Inflammatory macrophage treated with lipopolysaccharide for 4 hours (primary cell): ENCODE measurements around the gene MYO1D.
"Not testable (repeated sequence)": the region's sequence is repeated elsewhere in the genome, so short reads cannot be mapped to it uniquely, and the experiment has no call there.

Source experiments
- DNase-seq: peaks from one replicate; pipeline ENCODE4 v3.0.0-alpha.2; 2020

Gene MYO1D

GRCh38 chr17:32720671-32721070 is 156.3 kb downstream of the MYO1D start:
- no peak for DNase-seq

- no peak for DNase-seq
These were observed 157.2 kb downstream of the MYO1D start for GRCh38 chr17:32719689-32720088.

GRCh38 chr17:32714922-32715321 is 162.0 kb downstream of the MYO1D start:
- not testable (repeated sequence) for DNase-seq

DNA sequence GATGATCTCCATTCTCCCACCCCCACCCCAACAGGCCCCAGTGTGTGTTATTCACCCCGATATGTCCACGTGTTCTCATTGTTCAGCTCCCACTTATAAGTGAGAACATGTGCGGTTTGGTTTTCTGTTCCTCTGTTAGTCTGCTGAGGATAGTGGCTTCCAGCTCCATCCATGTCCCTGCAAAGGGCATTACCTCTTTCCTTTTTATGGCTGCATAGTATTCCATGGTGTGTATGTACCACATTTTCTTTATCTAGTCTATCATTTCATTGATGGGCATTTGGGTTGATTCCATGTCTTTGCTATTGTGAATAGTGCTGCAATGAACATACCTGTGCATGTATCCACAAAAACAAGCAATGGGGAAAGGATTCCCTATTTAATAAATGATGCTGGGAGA is 162.7 kb downstream of the MYO1D start:
- DNase-seq, result not testable (repeated sequence)

DNA sequence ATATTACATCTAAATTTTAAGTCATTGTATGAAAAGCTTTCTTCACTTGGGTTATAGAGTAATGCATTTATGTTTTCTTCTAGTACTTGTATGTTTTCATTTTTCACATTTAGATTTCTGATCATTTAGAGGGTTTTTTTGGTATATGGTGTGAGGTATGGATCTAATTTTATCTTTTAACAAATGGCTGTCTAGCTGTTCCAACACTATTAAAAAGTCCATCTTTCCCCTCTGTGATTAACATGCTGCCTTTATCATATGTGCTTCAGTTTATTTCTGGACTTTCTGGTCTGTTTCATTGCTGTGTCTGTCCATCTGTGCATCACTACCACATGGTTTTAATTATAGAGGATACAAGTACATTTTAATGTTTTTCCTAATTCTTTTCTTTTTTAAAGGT is 163.8 kb downstream of the MYO1D start:
- DNase-seq, result no peak

DNA sequence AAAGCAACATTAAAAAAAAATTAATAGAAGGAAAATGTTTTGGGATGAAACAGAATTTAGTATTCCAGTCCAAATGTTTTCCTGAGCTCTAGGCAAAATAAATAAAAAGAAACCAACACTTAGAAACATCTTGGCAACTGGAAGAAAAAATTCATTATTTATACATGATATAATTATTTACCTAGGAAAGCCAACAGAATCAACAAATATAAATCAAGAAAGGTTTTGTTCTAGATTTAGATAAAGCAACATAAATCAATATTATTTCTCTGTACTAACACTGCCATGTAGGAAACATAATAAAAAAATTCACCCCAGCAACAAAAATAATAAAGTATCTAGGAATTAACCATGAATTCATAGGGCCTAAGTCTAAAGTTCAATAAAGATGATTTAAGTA is 167.4 kb downstream of the MYO1D start:
- DNase-seq, result no peak

DNA sequence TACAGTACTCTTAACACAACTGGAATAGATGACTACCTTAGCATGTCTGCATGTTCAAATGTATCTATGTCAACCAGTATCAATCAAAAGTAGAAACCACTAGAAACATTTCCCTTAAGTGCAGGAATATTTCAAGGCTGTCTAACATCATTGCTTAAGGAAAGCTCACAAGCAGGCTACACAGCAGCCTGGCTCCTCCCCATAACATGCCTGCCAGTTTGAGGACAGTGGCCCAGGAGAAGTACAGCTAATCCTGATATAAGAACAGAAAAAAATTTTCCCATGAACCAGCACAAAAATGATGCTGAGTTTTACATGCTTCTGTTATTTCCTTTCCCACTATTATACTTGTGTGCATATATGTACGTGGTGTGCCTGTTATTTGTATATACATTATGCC is 175.1 kb downstream of the MYO1D start:
- DNase-seq, result no peak

- DNase-seq, result no peak
These were observed 177.7 kb downstream of the MYO1D start for GRCh38 chr17:32699247-32699646.

- DNase-seq, result no peak
These were observed 178.9 kb downstream of the MYO1D start for GRCh38 chr17:32697728-32698625.

DNA sequence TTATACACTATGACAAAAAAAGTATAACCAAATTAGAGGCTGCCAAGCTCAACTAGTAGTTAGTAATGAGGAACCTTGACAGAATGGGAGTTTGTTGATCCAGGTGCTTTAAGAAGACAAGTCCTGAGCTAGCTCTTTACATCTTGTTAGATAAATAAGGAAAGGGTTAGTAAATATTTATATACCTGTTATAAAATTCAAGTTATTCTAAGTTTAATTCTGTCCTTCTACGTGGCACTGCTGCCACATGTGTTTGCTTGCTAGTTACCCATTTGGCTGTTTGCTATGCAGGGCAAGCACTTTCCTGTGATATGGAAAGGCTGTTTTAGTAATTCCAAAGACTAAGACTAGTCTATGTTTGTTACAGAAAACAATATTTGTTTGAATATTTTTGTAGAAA is 180.5 kb downstream of the MYO1D start:
- DNase-seq, result no peak

DNA sequence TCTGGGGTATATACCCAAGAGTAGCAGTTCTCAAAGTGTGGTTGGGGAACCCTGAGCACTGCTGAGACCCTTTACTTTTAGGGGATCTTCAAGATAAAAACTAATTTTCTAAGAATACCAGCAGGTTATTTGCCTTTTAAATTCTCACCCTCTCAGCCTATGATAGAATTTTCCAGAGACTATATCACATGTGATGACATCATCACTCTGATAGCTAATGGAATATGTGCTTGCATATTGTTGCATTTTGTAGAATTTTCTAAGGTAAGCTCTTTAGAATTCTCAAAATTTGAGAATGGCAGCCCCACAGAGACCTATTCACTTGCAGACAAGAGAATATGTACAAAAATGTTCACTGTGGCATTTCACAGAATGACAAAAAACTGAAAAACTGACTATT is 181.1 kb downstream of the MYO1D start:
- no peak for DNase-seq

DNA sequence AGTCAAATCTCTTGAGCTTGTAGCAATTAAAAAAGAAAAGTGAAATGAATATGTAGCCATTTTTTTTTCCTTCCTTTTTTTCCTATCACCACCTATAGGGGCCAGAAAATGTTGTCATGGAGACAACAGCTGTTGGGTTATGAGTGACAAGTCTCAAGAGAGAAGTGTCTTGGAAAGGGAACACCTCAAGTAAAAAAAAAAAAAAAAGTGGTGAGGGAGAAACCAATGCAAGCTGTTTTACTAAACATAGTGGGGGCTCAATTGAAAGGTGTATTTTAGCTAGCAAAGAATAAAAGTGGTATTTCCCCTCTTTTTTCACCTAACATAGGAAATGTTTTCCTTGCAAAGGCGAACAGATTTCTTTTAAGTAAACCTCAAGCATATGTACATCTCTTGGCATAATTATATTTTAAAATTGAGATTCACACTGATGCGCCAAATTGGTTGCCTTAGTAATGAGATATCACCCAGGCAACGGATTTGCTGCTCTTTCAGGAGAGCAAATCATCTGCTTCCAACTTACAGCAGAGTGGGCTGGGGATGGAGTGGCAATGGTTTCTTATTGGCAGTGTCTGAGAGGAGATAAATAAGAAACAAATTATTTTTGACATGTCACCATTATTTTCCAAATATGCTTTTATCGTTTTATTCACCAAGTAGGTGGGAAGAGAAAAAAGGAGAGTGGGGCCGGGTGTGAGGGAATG is 183.6 kb downstream of the MYO1D start:
- no peak for DNase-seq

GRCh38 chr17:32692179-32692578 is 184.7 kb downstream of the MYO1D start:
- no peak for DNase-seq

DNA sequence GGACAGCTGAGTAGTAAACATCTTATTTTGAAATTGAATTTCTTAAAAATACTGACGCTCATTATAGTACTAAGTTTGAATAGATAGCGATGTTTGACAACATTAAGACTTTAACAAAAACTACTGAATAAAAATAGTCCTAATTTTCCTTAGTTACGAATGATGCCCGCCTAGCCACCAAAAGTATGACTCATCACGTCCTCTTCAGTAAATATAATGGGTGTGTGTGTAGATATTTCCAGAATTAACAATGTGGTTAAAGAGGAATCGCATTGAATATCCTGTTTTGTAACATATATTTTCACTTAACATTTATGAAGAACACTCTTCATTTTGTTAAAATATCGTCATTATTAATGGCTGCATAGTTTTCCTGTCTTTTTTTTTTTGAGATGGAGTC is 187.6 kb downstream of the MYO1D start:
- DNase-seq, result no peak

- DNase-seq, result no peak
These were observed 188.7 kb downstream of the MYO1D start for GRCh38 chr17:32688221-32688620.

GRCh38 chr17:32684087-32684958 is 192.6 kb downstream of the MYO1D start:
- DNase-seq, result no peak

- DNase-seq, result no peak
These were observed 203.0 kb downstream of the MYO1D start for GRCh38 chr17:32673964-32674363.

DNA sequence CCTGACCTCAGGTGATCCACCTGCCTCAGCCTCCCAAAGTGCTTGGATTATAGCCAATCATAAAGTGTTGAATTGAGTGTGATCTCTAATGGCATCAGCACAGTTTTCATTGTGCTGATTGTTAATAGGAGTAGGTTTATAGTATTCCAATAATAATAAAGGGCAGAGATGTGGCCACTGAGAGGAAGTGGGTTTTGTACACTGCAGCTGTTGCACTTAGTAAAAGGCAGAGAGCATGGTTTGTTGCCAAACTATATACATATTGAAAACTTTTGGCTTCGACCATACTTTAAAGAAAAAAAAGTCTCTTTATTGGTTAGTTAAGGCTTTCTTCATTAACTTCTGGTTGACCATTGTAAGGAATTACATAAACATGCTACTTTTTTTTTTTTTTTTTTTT is 204.2 kb downstream of the MYO1D start:
- DNase-seq, result no peak

GRCh38 chr17:32671896-32672295 is 205.0 kb downstream of the MYO1D start:
- DNase-seq, result peak; percentile 6

DNA sequence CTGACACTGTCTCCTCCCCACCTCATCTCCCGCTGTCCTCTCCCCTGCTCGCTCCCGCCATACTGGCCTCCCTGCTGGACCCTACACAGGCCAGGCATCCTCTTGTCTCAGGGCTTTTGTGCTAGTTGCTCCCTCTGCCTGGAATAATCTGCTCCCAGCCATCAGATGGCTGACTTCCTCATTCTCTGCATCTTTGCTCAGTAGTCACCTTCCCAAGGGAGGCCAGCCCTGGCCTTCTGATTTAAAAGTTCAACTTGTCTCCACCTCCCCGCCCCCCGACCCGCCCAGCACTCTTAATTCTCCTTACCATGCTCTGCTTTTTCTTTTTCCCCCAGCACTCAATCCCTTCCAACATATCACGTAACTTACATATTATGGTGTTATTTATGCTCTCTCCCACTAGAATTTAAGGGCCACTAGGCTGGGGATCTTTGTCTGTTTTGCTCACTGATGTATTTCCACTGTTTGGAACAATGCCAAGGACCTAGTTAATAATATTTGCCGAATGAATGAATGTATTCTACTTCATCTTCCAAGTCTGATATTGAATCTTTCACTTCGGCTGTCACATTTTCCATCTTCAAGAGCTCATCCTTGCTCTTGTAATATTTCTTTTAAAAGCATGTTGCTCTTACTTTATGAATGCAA is 211.9 kb downstream of the MYO1D start:
- no peak for DNase-seq

GRCh38 chr17:32660496-32660985 is 216.4 kb downstream of the MYO1D start:
- no peak for DNase-seq

GRCh38 chr17:32659419-32659842 is 217.5 kb downstream of the MYO1D start:
- peak; percentile 40 for DNase-seq
